Heart right ventricle (tissue), 16 donors: ENCODE measurements around the gene GAN. TPM values are rescaled to one million over a fixed set of nuclear protein-coding genes. Genes with fewer than 3 reads are reported as not detected.
A peak's percentile ranks its signal among the peaks of the same experiment; 100 is the strongest.

Experiments
- ATAC-seq, 8 donors: fragments of 200-7000 bp; cut with Tn5 transposase; one replicate each; pipeline ENCODE4 v1.9.1; 2020; ENCODE audit warnings: mild to moderate bottlenecking in 8 of 8, moderate library complexity in 8 of 8, moderate number of reproducible peaks in 1 of 8
- DNase-seq, 2 donors: peaks; one replicate each; pipeline ENCODE4 v3.0.0-alpha.2; 2020
- H3K27ac ChIP-seq, 10 donors: fragments of 200-600 bp; sonication (generic) in 2 of 10; one replicate each; pipeline versions ENCODE4 v1.5.0 to v1.8.0; 2020 to 2022; ENCODE audit warnings: mild to moderate bottlenecking in 3 of 10
- H3K27me3 ChIP-seq, 7 donors: fragments of 200-600 bp; one replicate each; pipeline ENCODE4 v1.8.0; 2021 to 2022; ENCODE audit warnings: mild to moderate bottlenecking in 2 of 7
- H3K36me3 ChIP-seq, 9 donors: fragments of 200-600 bp; sonication (generic) in 1 of 9; one replicate each; pipeline versions ENCODE4 v1.5.0 to v1.8.0; 2020 to 2022; ENCODE audit warnings: mild to moderate bottlenecking in 2 of 9
- H3K4me1 ChIP-seq, 9 donors: fragments of 200-600 bp; sonication (generic) in 1 of 9; one replicate each; pipeline versions ENCODE4 v1.5.0 to v1.8.0; 2020 to 2022; ENCODE audit warnings: mild to moderate bottlenecking in 4 of 9
- H3K4me3 ChIP-seq, 10 donors: fragments of 200-600 bp; sonication (generic) in 2 of 10; one replicate each; pipeline versions ENCODE4 v1.5.0 to v1.8.0; 2020 to 2022; ENCODE audit warnings: mild to moderate bottlenecking in 7 of 10, moderate library complexity in 2 of 10
- H3K9me3 ChIP-seq, 11 donors: fragments of 200-600 bp in 10 of 11; sonication (generic) in 2 of 11; one replicate each; pipeline versions ENCODE4 v1.5.0 to v1.8.0; 2013 to 2022; ENCODE audit warnings: mild to moderate bottlenecking in 2 of 11, control low read depth in 1 of 11, moderate library complexity in 1 of 11
- CTCF ChIP-seq, 9 donors: fragments of 200-600 bp; sonication (generic) in 2 of 9; IDR thresholded peaks; one replicate each; pipeline versions ENCODE4 v1.5.0 to v1.8.0; 2021 to 2022; ENCODE audit warnings: antibody characterized with exemption in 9 of 9, mild to moderate bottlenecking in 5 of 9, moderate library complexity in 1 of 9
- WGBS, 2 donors: extraction: QIAGEN DNeasy Blood & Tissue Kit; methylation state at CpG; one replicate each; pipeline ENCODE4 v1.1.7; 2013; ENCODE audit warnings: inconsistent platforms in 1 of 2; 5-methylcytosine and 5-hydroxymethylcytosine counted together
- intact Hi-C, 10 donors: fragments of 100-400 bp; cut with DNase I; formaldehyde crosslinking; loops; one replicate each; pipeline versions ENCODE4 v1.11.1 to v1.14.2; 2022
- polyA plus RNA-seq, 2 donors: library from polyadenylated mRNA; stranded (reverse); fragments of 200-250 nt; gene quantifications; one replicate each; pipeline ENCODE4 v1.2.3, GENCODE V29; 2013
- total RNA-seq, 10 donors: library from RNA; stranded (reverse); fragmentation: NEBNext Ultra II Directional in 3 of 10; extraction: Animal tissue kit (Norgen Biotek cat#: 25700) in 3 of 10; gene quantifications; one replicate each; pipeline versions ENCODE4 v1.2.1 to v1.2.4, GENCODE V29; 2021 to 2023
- donor health status: Arrhythmogenic right ventricular cardiomyopathy.
- donor health status: ischemic (EF 13 %, LVEDD 7.1; RV severe dilation, severe dysfunction).
- donor health status: healthy with polysubstance abuse.
- donor health status: DM: no; HTN: yes; CAD: no.
- donor health status: DM: no; HTN: no; CAD: no.
- donor health status: ischemic (EF 25% LVEDD 6.9; RV normal size, moderate dysfunction).
- donor health status: ischemic (EF 25% LVEDD 5.7; RV mildly dilated, moderate dysfunction).
- donor health status: healthy.
- donor health status: DM: yes; HTN: yes; CAD: no.
- donor health status: Ischemic cardiomyopathy.
- donor health status: ischemic (EF 35%, LVEDD 5.7; RV mildly dilated, moderate dysfunction).
- donor health status: nonischemic (EF 11% LVEDD 7.7; RV severe dilation, severe dysfunction).
- donor health status: DM: yes; HTN: yes; CAD: no.
- donor health status: PGD.
- donor health status: ischemic (EF 29% LVEDD 5.4; RV normal size, mild dysfunction).
- donor health status: nonischemic (EF 23%, LVEDD 6.1; RV moderate dilation, normal function).

The GAN gene
- total and polyA plus RNA-seq, 12 donors = 0.94 to 17.7 (median 12.2) TPM

- Histone ChIP-seq H3K36me3 (peaks cover 0 to 9% (median 0%) of the 10 kb centered on the region in 9 donors), H3K4me1 (peaks cover 3 to 50% (median 26%) of the 10 kb centered on the region in 9 donors), H3K9me3 (no peaks in the 10 kb centered on the region), H3K27me3 (no peaks in the 10 kb centered on the region), H3K4me3 (peak overlapping the region; percentile 43 to 97 (median 75)), H3K27ac (peak overlapping the region in 9 of 10 donors; percentile 89 to 94 (median 92))
- WGBS, 2 donors = 5 to 6% methylated on average over 16 of the region's 16 CpGs
- DNase-seq (no peak), ATAC-seq (peak in 1 of 8 donors; percentile 2)
- intact Hi-C loops = loop anchor here in 5 of 10 donors (5.0 to 10.0 kb wide), 5 partner anchors 47 to 279 kb away; partner anchors contain the start of gene ATMIN (in 1 of the 5)
- TF ChIP-seq CTCF (IDR thresholded peaks at IDR 0.05) = no peak
Measured at GRCh38 chr16:81313701-81314602, 810 bp upstream of the GAN start.

- intact Hi-C loops = loop anchor here in 5 of 10 donors (5.0 to 10.0 kb wide), 5 partner anchors 91 to 281 kb away; partner anchors contain the start of gene ATMIN (in 1 of the 5)
- TF ChIP-seq CTCF (IDR thresholded peaks at IDR 0.05) = peak in 2 of 9 donors; percentile 25 to 28
- Histone ChIP-seq H3K4me3 (peak overlapping the region; percentile 43 to 97 (median 75)), H3K27me3 (no peaks in the 10 kb centered on the region), H3K36me3 (peaks cover 0 to 9% (median 0%) of the 10 kb centered on the region in 9 donors), H3K9me3 (no peaks in the 10 kb centered on the region), H3K27ac (peak overlapping the region; percentile 79 to 94 (median 92)), H3K4me1 (peaks cover 3 to 54% (median 27%) of the 10 kb centered on the region in 9 donors)
- peak; percentile 48 to 68 (median 55) for ATAC-seq
- WGBS, 2 donors = 1% methylated on average over 53 to 88 of the region's 88 CpGs
- DNase-seq = peak; percentile 53
Measured at GRCh38 chr16:81315271-81316175, 761 bp downstream of the GAN start.

- Histone ChIP-seq H3K9me3 (no peaks in the 10 kb centered on the region), H3K27me3 (no peaks in the 10 kb centered on the region), H3K4me3 (peak overlapping the region; percentile 43 to 97 (median 75)), H3K36me3 (peaks cover 0 to 9% (median 0%) of the 10 kb centered on the region in 9 donors), H3K27ac (peak overlapping the region in 8 of 10 donors; percentile 89 to 94 (median 92)), H3K4me1 (peaks cover 3 to 59% (median 27%) of the 10 kb centered on the region in 9 donors)
- DNase-seq (no peak), ATAC-seq (no peak)
- intact Hi-C loops = loop anchor here in 5 of 10 donors (5.0 to 10.0 kb wide), 5 partner anchors 91 to 281 kb away; partner anchors contain the start of gene ATMIN (in 1 of the 5)
- 49 to 69% methylated on average over 5 of the region's 5 CpGs for WGBS, 2 donors
- no peak for TF ChIP-seq CTCF (IDR thresholded peaks at IDR 0.05)
Measured at GRCh38 chr16:81316176-81316496, 1.4 kb downstream of the GAN start.

GRCh38 chr16:81318711-81319110, 3.9 kb downstream of the GAN start:
- WGBS, 2 donors = 79 to 85% methylated on average over 7 of the region's 7 CpGs
- TF ChIP-seq CTCF (IDR thresholded peaks at IDR 0.05) = no peak
- Histone ChIP-seq H3K4me3 (no peak overlapping the region), H3K36me3 (no peaks in the 10 kb centered on the region), H3K9me3 (no peaks in the 10 kb centered on the region), H3K4me1 (peaks cover 0 to 53% (median 20%) of the 10 kb centered on the region in 9 donors), H3K27me3 (no peaks in the 10 kb centered on the region), H3K27ac (no peak overlapping the region)
- intact Hi-C loops = loop anchor here in 5 of 10 donors (5.0 to 10.0 kb wide), 5 partner anchors 94 to 284 kb away; partner anchors contain the start of gene ATMIN (in 1 of the 5)
- ATAC-seq (no peak), DNase-seq (no peak)
